CD14-positive monocyte (primary cell): Measurements from ENCODE around the gene EFNB3. TPM values are rescaled to one million over a fixed set of nuclear protein-coding genes. Genes with fewer than 3 reads are reported as not detected.

Source experiments
- DNase-seq, 3 donors: peaks; one replicate each; pipeline ENCODE4 v3.0.0-alpha.2; 2011 to 2022
- H2AFZ ChIP-seq: 2 replicates; pipeline ENCODE4 v1.6.0; 2012; ENCODE audit warnings: mild to moderate bottlenecking, low read depth, low read length, inconsistent platforms; ENCODE audit not compliant: insufficient read depth, poor library complexity, severe bottlenecking
- H3K27ac ChIP-seq, 2 donors: 1 replicate in 1 of 2; 2 replicates in 1 of 2; pipeline ENCODE4 v1.5.1; 2012 to 2013; ENCODE audit warnings: low read length in 2 of 2, control low read depth in 1 of 2, inconsistent platforms in 1 of 2, low read depth in 1 of 2, mild to moderate bottlenecking in 1 of 2
- H3K27me3 ChIP-seq, 2 donors: one replicate each; pipeline versions ENCODE4 v1.6.0 to v1.6.1; 2011 to 2013; ENCODE audit warnings: low read length in 2 of 2; ENCODE audit not compliant: control insufficient read depth in 2 of 2, insufficient read depth in 2 of 2
- H3K36me3 ChIP-seq, 2 donors: replicated peaks in 1 of 2; 1 replicate in 1 of 2; 2 replicates in 1 of 2; pipeline versions ENCODE4 v1.5.1 to v1.6.1; 2012 to 2013; ENCODE audit warnings: low read length in 2 of 2, control low read depth in 1 of 2, inconsistent platforms in 1 of 2, mild to moderate bottlenecking in 1 of 2; ENCODE audit not compliant: insufficient read depth in 2 of 2, control insufficient read depth in 1 of 2
- H3K4me1 ChIP-seq, 2 donors: 1 replicate in 1 of 2; 2 replicates in 1 of 2; pipeline versions ENCODE4 v1.5.1 to v1.6.1; 2012 to 2013; ENCODE audit warnings: low read length in 2 of 2, control low read depth in 1 of 2, inconsistent platforms in 1 of 2, mild to moderate bottlenecking in 1 of 2, moderate library complexity in 1 of 2; ENCODE audit not compliant: insufficient read depth in 2 of 2, control insufficient read depth in 1 of 2
- H3K4me2 ChIP-seq: replicated peaks from 2 replicates; pipeline ENCODE3; 2012; ENCODE audit warnings: low read length, moderate library complexity, mild to moderate bottlenecking; ENCODE audit not compliant: poor library complexity, severe bottlenecking; ENCODE audit errors: extremely low read depth
- H3K4me3 ChIP-seq, 3 experiments: fragments of 200-600 bp in 1 of 3; sonication (generic) in 1 of 3; replicated peaks in 1 of 3; 1 replicate in 2 of 3; 2 replicates in 1 of 3; pipeline ENCODE4 v1.5.1; 2011 to 2013; ENCODE audit warnings: low read length in 3 of 3, mild to moderate bottlenecking in 3 of 3, control low read depth in 2 of 3, low read depth in 2 of 3, inconsistent platforms in 1 of 3, moderate library complexity in 1 of 3
- H3K79me2 ChIP-seq: 2 replicates; pipeline ENCODE4 v1.6.0; 2012; ENCODE audit warnings: mild to moderate bottlenecking, control low read depth, inconsistent platforms, low read length, moderate library complexity; ENCODE audit not compliant: insufficient read depth
- H3K9ac ChIP-seq: 2 replicates; pipeline ENCODE4 v1.6.0; 2017; ENCODE audit warnings: low read length, mild to moderate bottlenecking; ENCODE audit not compliant: insufficient read depth, poor library complexity, severe bottlenecking
- H3K9me3 ChIP-seq, 2 donors: replicated peaks in 1 of 2; 1 replicate in 1 of 2; 2 replicates in 1 of 2; pipeline versions ENCODE4 v1.5.1 to v1.6.1; 2012 to 2013; ENCODE audit warnings: low read length in 2 of 2, control low read depth in 1 of 2; ENCODE audit not compliant: control insufficient read depth in 1 of 2, insufficient read depth in 1 of 2
- H4K20me1 ChIP-seq: 2 replicates; pipeline ENCODE4 v1.6.0; 2012; ENCODE audit warnings: mild to moderate bottlenecking, low read length, control low read depth, moderate library complexity; ENCODE audit not compliant: insufficient read depth
- H3K27ac Mint-ChIP-seq, 7 donors: one replicate each; pipeline ENCODE4 v1.8.0; 2020; ENCODE audit warnings: mild to moderate bottlenecking in 7 of 7, mixed read lengths in 7 of 7, moderate library complexity in 6 of 7, inconsistent platforms in 2 of 7
- H3K27me3 Mint-ChIP-seq, 3 donors: one replicate each; pipeline ENCODE4 v1.8.0; 2021 to 2022; ENCODE audit warnings: low read depth in 3 of 3, mild to moderate bottlenecking in 3 of 3, mixed read lengths in 3 of 3, moderate library complexity in 3 of 3, inconsistent platforms in 1 of 3
- H3K36me3 Mint-ChIP-seq, 2 donors: one replicate each; pipeline ENCODE4 v1.8.0; 2020; ENCODE audit warnings: mixed read lengths in 2 of 2, inconsistent platforms in 1 of 2, mild to moderate bottlenecking in 1 of 2
- H3K4me1 Mint-ChIP-seq: one replicate; pipeline ENCODE4 v1.8.0; 2020; ENCODE audit warnings: mild to moderate bottlenecking, mixed read lengths
- H3K4me3 Mint-ChIP-seq, 2 donors: one replicate each; pipeline ENCODE4 v1.8.0; 2020; ENCODE audit warnings: mild to moderate bottlenecking in 2 of 2, mixed read lengths in 2 of 2, moderate library complexity in 1 of 2
- H3K9me3 Mint-ChIP-seq, 7 donors: one replicate each; pipeline ENCODE4 v1.8.0; 2020 to 2022; ENCODE audit warnings: mixed read lengths in 7 of 7, mild to moderate bottlenecking in 6 of 7, moderate library complexity in 6 of 7, inconsistent platforms in 2 of 7
- WGBS: methylation state at CpG from one replicate; pipeline ENCODE4 v1.1.5; 2013; ENCODE audit warnings: missing lambda C conversion rate; ENCODE audit not compliant: insufficient coverage; 5-methylcytosine and 5-hydroxymethylcytosine counted together
- intact Hi-C, 2 donors: fragments of 100-400 bp; cut with micrococcal nuclease; formaldehyde crosslinking; loops; one replicate each; pipeline versions ENCODE4 v1.15.0 to v1.15.1; 2023
- polyA plus RNA-seq, 3 donors: library from polyadenylated mRNA; depleted of rRNA in 1 of 3; unstranded in 2 of 3; stranded (reverse) in 1 of 3; fragments of 300-500 nt in 2 of 3; fragments of >200 nt in 1 of 3; fragmentation: Illumina TruSeq in 2 of 3; gene quantifications; 1 replicate in 2 of 3; 2 replicates in 1 of 3; pipeline ENCODE4 v1.2.3, GENCODE V29; 2012 to 2021
- TF ChIP-seq, protein P1 (sequence below): fragments of 200-600 bp; IDR thresholded peaks from one replicate; pipeline ENCODE4 v1.8.0; 2022; ENCODE audit warnings: antibody characterized with exemption, mild to moderate bottlenecking

EFNB3 gene
- polyA plus RNA-seq, 3 donors = 0.01 TPM; not detected in 2

DNA sequence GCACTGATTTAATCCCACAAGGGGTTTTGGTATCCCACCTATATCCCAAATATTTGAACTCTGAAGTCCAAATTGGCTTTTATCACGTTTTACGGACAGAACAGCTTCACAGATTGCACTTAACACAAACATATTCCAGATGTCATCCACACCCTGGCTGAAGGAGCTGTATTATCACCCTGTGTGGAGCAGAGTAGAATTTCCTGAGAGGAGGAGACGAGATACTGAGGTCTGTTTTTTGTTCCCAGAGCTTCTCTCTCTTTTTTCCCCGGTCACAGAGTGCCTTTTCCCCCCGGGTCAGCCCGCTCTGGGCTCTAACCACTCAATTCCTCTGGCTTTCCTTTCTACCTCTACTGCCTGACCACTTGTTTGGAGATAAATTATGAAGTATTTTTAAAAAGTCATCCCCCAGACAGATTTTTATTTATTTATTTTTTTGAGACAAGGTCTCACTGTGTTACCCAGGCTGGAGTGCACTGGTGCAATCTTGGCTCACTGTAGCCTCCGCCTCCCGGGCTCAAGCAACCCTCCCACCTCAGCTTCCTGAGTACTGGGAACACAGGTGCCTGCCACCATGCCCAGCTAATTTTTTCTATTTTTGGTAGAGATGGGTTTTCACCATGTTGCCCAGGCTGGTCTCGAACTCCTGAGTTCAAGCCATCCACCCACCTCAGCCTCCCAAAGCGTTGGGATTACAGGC lies 43.2 kb downstream of the EFNB3 start:
- intact Hi-C loops = loop anchor here in 1 of 2 donors (10.0 kb wide), 1 partner anchor 307 kb away; no protein-coding TSS in a partner anchor
- Mint-ChIP-seq H3K9me3 (peaks cover 5 to 14% (median 11%) of the 10 kb centered on the region in 7 donors), H3K4me1 (peaks cover 11% of the 10 kb centered on the region), H3K27me3 (peaks cover 0 to 4% (median 4%) of the 10 kb centered on the region in 3 donors), H3K4me3 (no peak overlapping the region), H3K36me3 (peaks cover 0 to 4% of the 10 kb centered on the region in 2 donors), H3K27ac (no peak overlapping the region)
- TF ChIP-seq, protein P1, sequence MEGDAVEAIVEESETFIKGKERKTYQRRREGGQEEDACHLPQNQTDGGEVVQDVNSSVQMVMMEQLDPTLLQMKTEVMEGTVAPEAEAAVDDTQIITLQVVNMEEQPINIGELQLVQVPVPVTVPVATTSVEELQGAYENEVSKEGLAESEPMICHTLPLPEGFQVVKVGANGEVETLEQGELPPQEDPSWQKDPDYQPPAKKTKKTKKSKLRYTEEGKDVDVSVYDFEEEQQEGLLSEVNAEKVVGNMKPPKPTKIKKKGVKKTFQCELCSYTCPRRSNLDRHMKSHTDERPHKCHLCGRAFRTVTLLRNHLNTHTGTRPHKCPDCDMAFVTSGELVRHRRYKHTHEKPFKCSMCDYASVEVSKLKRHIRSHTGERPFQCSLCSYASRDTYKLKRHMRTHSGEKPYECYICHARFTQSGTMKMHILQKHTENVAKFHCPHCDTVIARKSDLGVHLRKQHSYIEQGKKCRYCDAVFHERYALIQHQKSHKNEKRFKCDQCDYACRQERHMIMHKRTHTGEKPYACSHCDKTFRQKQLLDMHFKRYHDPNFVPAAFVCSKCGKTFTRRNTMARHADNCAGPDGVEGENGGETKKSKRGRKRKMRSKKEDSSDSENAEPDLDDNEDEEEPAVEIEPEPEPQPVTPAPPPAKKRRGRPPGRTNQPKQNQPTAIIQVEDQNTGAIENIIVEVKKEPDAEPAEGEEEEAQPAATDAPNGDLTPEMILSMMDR = no peak
- H3K4me1 ChIP-seq = peaks cover 0 to 8% of the 10 kb centered on the region in 2 donors
- no peaks in the 10 kb centered on the region for H4K20me1 ChIP-seq
- DNase-seq = no peak
- WGBS = no CpG with 5 or more reads among the region's 10 CpGs
- no peak overlapping the region for H3K27ac ChIP-seq
- no peaks in the 10 kb centered on the region for H3K79me2 ChIP-seq
- H2AFZ ChIP-seq = no peak overlapping the region
- no peak overlapping the region for H3K4me3 ChIP-seq
- H3K9ac ChIP-seq = no peak overlapping the region
- no peak overlapping the region for H3K4me2 ChIP-seq
- H3K36me3 ChIP-seq = no peaks in the 10 kb centered on the region
- H3K9me3 ChIP-seq = peaks cover 8% of the 10 kb centered on the region in 2 donors
- H3K27me3 ChIP-seq = no peaks in the 10 kb centered on the region

DNA sequence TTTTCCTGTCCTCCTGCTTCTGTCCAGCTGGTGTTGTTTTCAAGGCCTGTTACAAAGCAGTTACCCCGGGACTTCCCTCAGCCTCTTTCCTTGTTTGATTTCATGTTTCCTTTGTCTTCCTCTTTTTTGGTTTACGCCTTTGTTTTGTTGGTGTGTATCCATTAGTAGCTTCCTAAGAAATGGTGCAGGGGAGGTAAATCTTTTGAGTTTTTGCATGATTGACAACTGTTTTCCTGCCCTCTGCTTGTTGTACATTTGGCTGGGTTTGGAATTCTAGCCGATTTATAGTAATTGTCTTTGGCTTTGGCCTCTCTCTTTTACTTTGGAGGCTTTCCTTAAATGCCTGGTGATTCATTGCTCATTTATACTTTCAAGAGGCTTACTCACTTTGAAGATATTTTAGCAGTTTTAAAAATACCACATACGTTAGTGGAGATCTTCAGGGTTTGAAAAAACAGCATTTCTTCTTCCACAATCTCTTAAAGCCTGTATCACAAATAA lies 45.4 kb downstream of the EFNB3 start:
- peaks cover 0 to 10% of the 10 kb centered on the region in 2 donors for H3K4me1 ChIP-seq
- H3K4me2 ChIP-seq = no peak overlapping the region
- H3K36me3 Mint-ChIP-seq = peaks cover 0 to 4% of the 10 kb centered on the region in 2 donors
- intact Hi-C loops = no loop called here
- TF ChIP-seq, protein P1 = no peak
- peaks cover 8% of the 10 kb centered on the region in 2 donors for H3K9me3 ChIP-seq
- no peaks in the 10 kb centered on the region for H3K79me2 ChIP-seq
- H3K27me3 ChIP-seq = no peaks in the 10 kb centered on the region
- no peak overlapping the region for H3K27ac ChIP-seq
- no peaks in the 10 kb centered on the region for H4K20me1 ChIP-seq
- DNase-seq = no peak
- no peaks in the 10 kb centered on the region for H3K36me3 ChIP-seq
- peaks cover 0 to 9% (median 7%) of the 10 kb centered on the region in 3 donors for H3K27me3 Mint-ChIP-seq
- peaks cover 5 to 14% (median 11%) of the 10 kb centered on the region in 7 donors for H3K9me3 Mint-ChIP-seq
- H3K4me1 Mint-ChIP-seq = peaks cover 7% of the 10 kb centered on the region
- H2AFZ ChIP-seq = no peak overlapping the region
- no peak overlapping the region for H3K4me3 ChIP-seq
- H3K9ac ChIP-seq = no peak overlapping the region
- WGBS = no CpG with 5 or more reads among the region's 4 CpGs
- no peak overlapping the region for H3K4me3 Mint-ChIP-seq
- no peak overlapping the region for H3K27ac Mint-ChIP-seq
